Mononuclear cell (primary cell): ENCODE results near the gene GRPR. TPM values are rescaled to one million over a fixed set of nuclear protein-coding genes. Genes with fewer than 3 reads are reported as not detected.
"Not testable (repeated sequence)": the region's sequence is repeated elsewhere in the genome, so short reads cannot be mapped to it uniquely, and the experiment has no call there.

Experiments used
- H3K27me3 ChIP-seq: 2 replicates; pipeline ENCODE4 v1.6.0; 2011; ENCODE audit warnings: low read length, control low read depth; ENCODE audit not compliant: insufficient read depth
- H3K4me1 ChIP-seq: 2 replicates; pipeline ENCODE4 v1.5.1; 2011; ENCODE audit warnings: mild to moderate bottlenecking, low read length, control low read depth; ENCODE audit not compliant: insufficient read depth
- H3K4me3 ChIP-seq: 2 replicates; pipeline ENCODE4 v1.5.1; 2011; ENCODE audit warnings: mild to moderate bottlenecking, low read length, moderate library complexity
- H3K9me3 ChIP-seq: 2 replicates; pipeline ENCODE4 v1.5.1; 2011; ENCODE audit warnings: low read depth, mild to moderate bottlenecking, control low read depth, low read length
- total RNA-seq: library from RNA; depleted of rRNA; stranded (reverse); fragments of >200 nt; gene quantifications from one replicate; pipeline ENCODE4 v1.2.3, GENCODE V29; 2012

Gene GRPR
- total RNA-seq, 1 donor = 0.21 TPM

DNA sequence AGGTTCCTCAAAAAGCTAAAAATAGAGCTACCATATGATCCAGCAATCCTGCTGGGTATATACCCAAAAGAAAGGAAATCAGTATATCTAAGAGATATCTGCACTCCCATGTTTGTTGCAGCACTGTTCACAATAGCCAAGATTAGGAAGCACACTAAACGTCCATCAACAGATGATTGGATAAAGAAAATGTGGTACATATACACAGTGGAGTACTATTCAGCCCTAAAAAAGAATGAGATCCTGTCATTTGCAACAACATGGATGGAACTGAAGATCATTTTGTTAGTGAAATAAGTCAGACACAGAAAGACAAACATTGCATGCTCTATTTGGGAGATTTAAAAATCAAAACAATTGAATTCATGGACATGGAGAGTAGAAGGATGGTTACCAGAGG, 21.7 kb downstream of the GRPR start:
- not testable (repeated sequence) for H3K4me3 ChIP-seq, H3K4me1 ChIP-seq, H3K27me3 ChIP-seq, H3K9me3 ChIP-seq

DNA sequence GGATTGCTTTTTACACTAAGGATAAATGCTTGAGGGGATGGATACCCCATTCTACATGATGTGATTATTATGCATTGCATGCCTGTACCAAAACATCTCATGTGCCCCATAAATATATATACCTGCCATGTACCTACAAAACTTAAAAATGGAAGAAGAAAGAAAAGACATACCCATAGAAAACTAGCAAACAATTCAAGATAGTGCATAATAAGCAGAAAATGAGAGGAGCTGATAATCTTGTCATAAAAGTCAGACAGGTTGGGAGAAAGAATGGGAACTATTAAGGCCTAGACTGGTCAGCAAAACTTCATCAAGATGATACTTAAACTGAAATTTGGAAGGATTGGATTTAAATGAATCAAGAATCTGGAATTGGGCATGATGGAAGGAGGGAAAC, 22.3 kb downstream of the GRPR start:
- H3K9me3 ChIP-seq = no peaks in the 10 kb centered on the region
- no peaks in the 10 kb centered on the region for H3K27me3 ChIP-seq
- no peaks in the 10 kb centered on the region for H3K4me1 ChIP-seq
- H3K4me3 ChIP-seq = no peak overlapping the region

DNA sequence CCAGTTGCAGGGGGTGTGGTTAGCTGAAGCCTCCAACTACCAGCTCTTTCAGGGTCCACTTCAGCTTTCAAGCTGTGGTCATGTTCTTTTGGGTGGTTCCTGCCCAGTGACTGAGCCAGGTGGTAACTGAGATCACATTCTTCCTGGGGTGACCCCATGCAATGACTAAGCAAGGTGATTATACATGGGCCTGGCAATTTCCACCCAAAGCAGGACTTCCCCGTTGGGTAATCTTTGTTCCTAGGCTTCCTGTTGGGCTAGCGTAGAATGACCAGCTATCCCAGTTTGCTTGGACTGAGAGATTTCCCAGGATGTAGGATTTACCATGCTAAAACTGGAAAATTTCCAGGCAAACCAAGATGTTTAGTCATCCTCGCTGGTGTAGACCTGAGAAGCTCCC, 25.5 kb downstream of the GRPR start:
- Histone ChIP-seq H3K4me1 (no peaks in the 10 kb centered on the region), H3K4me3 (no peak overlapping the region), H3K9me3 (no peaks in the 10 kb centered on the region), H3K27me3 (no peaks in the 10 kb centered on the region)

GRCh38 chrX:16155581-16156096, 32.3 kb downstream of the GRPR start:
- Histone ChIP-seq H3K9me3 (no peaks in the 10 kb centered on the region), H3K4me1 (no peaks in the 10 kb centered on the region), H3K4me3 (no peak overlapping the region), H3K27me3 (no peaks in the 10 kb centered on the region)

- H3K4me1 ChIP-seq = no peaks in the 10 kb centered on the region
- no peaks in the 10 kb centered on the region for H3K27me3 ChIP-seq
- no peak overlapping the region for H3K4me3 ChIP-seq
- H3K9me3 ChIP-seq = no peaks in the 10 kb centered on the region
Observed at GRCh38 chrX:16156692-16157331, 33.4 kb downstream of the GRPR start.

GRCh38 chrX:16160729-16161128, 37.4 kb downstream of the GRPR start:
- no peaks in the 10 kb centered on the region for H3K27me3 ChIP-seq
- H3K9me3 ChIP-seq = no peaks in the 10 kb centered on the region
- no peak overlapping the region for H3K4me3 ChIP-seq
- no peaks in the 10 kb centered on the region for H3K4me1 ChIP-seq

DNA sequence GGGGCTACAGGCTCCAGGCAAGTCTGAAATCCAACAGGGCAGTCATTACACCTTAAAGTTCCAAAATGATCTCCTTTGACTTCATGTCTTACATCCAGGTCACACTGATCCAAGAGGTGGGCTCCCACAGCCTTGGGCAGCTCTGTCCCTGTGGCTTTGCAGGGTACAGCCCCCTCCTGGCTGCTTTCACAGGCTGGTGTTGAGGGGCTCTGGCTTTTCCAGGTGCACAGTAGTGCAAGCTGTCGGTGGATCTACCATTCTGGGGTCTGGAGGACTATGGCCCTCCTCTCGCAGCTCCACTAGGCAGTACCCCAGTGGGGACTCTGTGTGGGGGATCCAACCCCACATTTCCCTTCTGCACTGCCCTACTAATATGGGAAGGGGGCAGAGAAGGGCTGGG, 37.8 kb downstream of the GRPR start:
- not testable (repeated sequence) for H3K4me3 ChIP-seq, H3K9me3 ChIP-seq, H3K4me1 ChIP-seq, H3K27me3 ChIP-seq

DNA sequence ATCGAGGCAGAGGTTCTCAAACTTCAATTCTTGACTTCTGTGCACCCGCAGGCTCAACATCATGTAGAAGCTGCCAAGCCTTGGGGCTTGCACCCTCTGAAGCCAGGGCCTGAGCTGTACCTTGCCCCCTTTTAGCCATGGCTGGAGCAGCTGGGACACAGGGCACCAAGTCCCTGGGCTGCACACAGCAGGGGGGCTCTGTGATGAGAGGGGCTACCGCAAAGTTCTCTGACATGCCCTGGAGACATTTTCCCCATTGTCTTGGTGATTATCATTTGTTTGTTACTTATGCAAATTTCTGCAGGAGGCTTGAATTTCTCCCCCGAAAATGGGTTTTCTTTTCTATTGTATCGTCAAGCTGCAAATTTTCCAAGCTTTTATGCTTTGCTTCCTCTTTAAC, 39.0 kb downstream of the GRPR start:
- Histone ChIP-seq H3K4me3 (no peak overlapping the region), H3K4me1 (no peaks in the 10 kb centered on the region), H3K27me3 (no peaks in the 10 kb centered on the region), H3K9me3 (no peaks in the 10 kb centered on the region)

GRCh38 chrX:16164748-16165147, 41.4 kb downstream of the GRPR start:
- Histone ChIP-seq H3K4me3 (no peak overlapping the region), H3K9me3 (no peaks in the 10 kb centered on the region), H3K4me1 (no peaks in the 10 kb centered on the region), H3K27me3 (no peaks in the 10 kb centered on the region)

- no peak within 1 kb of the TSS for H3K4me3 ChIP-seq
- H3K4me1 ChIP-seq = no peaks in the 10 kb centered on the region
- H3K27me3 ChIP-seq = no peaks in the 10 kb centered on the region
- H3K9me3 ChIP-seq = no peaks in the 10 kb centered on the region
Observed at GRCh38 chrX:16167181-16167580, 43.8 kb downstream of the GRPR start, which contains the start of gene MAGEB17. MAGEB17 (plus strand) TSS chrX:16167481; CDS start chrX:16170383, 2,902 bp downstream.

DNA sequence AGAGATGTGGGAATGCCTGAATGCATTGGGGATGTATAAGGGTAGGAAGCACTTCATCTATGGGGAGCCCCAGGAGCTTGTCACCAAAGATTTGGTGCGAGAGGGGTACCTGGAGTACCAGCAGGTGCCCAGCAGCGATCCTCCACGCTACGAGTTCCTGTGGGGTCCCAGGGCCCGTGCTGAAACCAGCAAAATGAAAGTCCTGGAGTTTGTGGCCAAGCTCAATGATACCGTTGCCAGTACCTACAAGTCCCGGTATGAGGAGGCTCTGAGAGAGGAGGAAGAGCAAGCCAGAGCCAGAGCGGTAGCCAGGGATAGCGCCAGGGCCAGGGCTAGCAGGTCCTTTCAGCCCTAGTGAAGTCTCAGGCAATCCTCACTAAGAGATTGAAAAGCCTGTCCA, 47.7 kb downstream of the GRPR start:
- Histone ChIP-seq H3K4me1 (no peaks in the 10 kb centered on the region), H3K9me3 (no peaks in the 10 kb centered on the region), H3K4me3 (no peak overlapping the region), H3K27me3 (no peaks in the 10 kb centered on the region)

GRCh38 chrX:16171944-16172343, 48.6 kb downstream of the GRPR start:
- Histone ChIP-seq H3K27me3 (no peaks in the 10 kb centered on the region), H3K4me3 (no peak overlapping the region), H3K4me1 (peaks cover under 1% of the 10 kb centered on the region), H3K9me3 (no peaks in the 10 kb centered on the region)

- Histone ChIP-seq H3K4me1 (peaks cover 5% of the 10 kb centered on the region), H3K9me3 (no peaks in the 10 kb centered on the region), H3K4me3 (no peak overlapping the region), H3K27me3 (no peaks in the 10 kb centered on the region)
Observed at GRCh38 chrX:16172391-16172790, 49.0 kb downstream of the GRPR start.

- H3K4me3 ChIP-seq = no peak overlapping the region
- H3K4me1 ChIP-seq = peaks cover 6% of the 10 kb centered on the region
- no peaks in the 10 kb centered on the region for H3K27me3 ChIP-seq
- H3K9me3 ChIP-seq = no peaks in the 10 kb centered on the region
Observed at GRCh38 chrX:16175329-16176061, 52.1 kb downstream of the GRPR start.

- H3K9me3 ChIP-seq = no peaks in the 10 kb centered on the region
- H3K27me3 ChIP-seq = no peaks in the 10 kb centered on the region
- no peak overlapping the region for H3K4me3 ChIP-seq
- H3K4me1 ChIP-seq = peaks cover 6% of the 10 kb centered on the region
Observed at GRCh38 chrX:16177260-16177659, 53.9 kb downstream of the GRPR start.

- not testable (repeated sequence) for H3K4me3 ChIP-seq, H3K27me3 ChIP-seq, H3K4me1 ChIP-seq, H3K9me3 ChIP-seq
Observed at GRCh38 chrX:16183843-16184242, 60.5 kb downstream of the GRPR start.
